NCI-H2029 (cell line): ENCODE results near the gene SFMBT2.

Experiments used
- DNase-seq: peaks from one replicate; lab custom pipeline; 2025; lab: John Stamatoyannopoulos, UW

SFMBT2 gene

DNA sequence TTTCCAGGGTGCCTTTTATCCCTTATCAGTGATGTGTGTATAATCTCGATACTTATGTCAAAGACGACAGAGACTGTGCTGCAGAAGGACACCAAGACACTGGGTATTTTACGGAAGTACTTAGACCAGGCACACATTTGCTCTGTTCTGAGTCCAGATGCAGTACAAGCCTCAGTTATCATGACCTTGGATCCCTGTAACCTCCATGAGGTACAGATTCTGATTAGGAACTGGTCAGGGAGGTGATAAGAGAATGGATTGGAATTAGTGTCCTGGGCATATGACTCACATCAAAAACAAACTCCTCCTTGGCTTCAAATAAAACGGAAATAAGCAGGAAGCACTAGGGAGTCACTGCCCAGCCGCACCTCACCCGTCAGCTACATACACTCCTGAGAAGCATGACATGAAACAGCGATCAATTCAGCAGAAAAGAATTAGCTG lies 146.5 kb downstream of the SFMBT2 start:
- DNase-seq = no peak

DNA sequence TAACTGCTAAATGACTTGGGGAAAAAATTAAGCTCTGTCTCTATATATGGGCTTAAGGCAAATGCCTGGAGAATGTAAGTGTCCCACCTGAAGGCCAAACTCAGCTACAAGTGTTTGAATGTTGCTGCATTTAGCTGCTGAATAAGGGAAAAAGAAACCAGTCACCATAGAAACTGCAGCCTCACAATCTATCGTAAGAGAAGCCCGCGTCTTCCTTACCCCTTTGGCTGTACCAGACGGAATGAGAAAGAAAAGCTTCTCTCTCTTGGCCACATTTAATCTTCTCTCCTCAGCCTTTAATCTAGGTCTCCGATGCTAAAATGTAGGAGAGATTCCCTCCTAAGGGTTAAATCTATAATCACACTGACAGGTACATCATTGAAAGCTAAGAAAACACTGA lies 147.2 kb downstream of the SFMBT2 start:
- DNase-seq = no peak

DNA sequence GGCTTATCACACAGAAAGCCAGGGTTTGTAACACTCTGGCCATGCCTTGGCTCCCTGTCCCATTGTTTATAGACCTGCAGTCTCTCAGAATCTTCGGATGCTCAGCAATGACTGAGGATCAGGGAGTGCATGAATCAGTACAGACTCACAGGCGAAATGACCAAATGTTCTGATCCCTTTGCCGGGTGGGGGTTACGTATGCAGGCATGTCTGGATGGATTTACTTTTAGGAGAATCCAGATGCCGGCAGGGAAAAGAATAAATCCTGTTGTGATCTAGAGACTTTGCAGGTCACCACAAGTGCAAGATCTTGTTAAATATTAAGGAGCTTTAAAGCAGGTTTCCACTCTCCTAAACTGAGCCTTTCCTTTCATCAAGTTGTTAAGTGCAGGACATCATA lies 149.5 kb downstream of the SFMBT2 start:
- no peak for DNase-seq

GRCh38 chr10:7260912-7261311 lies 149.9 kb downstream of the SFMBT2 start:
- no peak for DNase-seq

DNA sequence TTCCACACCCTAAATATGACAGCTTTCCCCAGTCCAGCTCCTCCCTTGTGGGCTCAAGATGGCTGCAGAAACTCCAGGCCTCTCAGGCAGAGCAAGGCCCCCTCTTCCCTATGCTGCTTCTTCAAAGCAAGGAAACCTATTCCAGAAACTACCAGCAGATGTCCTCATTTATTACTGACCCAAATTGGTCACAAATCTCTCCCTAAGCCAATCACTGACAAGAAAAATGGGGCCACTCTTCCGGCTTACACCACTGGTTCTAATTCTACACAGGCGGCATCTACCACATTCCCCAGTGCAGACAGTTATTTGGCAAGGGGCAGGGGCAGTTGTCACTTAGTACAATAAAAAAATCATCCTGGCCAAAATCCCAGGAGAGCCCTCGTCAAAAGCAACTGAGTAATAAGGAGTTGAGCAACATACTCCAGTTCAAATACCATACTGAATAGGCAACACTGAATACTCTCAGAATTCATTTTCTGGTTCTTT lies 150.4 kb downstream of the SFMBT2 start:
- no peak for DNase-seq

- no peak for DNase-seq
These were observed 151.8 kb downstream of the SFMBT2 start for GRCh38 chr10:7258948-7259523.

DNA sequence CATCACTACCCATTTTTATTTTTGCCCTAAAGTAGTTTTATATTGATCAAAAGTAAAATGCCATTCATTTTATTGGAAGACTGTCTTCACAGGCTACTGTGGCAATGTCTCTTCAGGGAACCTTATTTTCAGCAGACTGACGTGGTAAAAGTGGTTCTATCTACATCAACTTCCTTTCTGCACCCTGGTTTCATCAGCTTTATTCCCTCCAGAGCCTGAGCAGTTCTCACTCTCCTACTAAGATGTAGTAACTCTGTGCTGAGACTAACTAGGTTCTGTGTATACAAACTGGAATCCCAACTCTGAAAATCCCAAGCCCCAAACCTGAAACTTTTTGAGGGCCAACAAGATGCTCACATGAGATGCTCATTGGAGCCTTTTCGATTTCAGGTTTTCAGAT lies 155.3 kb downstream of the SFMBT2 start:
- no peak for DNase-seq

DNA sequence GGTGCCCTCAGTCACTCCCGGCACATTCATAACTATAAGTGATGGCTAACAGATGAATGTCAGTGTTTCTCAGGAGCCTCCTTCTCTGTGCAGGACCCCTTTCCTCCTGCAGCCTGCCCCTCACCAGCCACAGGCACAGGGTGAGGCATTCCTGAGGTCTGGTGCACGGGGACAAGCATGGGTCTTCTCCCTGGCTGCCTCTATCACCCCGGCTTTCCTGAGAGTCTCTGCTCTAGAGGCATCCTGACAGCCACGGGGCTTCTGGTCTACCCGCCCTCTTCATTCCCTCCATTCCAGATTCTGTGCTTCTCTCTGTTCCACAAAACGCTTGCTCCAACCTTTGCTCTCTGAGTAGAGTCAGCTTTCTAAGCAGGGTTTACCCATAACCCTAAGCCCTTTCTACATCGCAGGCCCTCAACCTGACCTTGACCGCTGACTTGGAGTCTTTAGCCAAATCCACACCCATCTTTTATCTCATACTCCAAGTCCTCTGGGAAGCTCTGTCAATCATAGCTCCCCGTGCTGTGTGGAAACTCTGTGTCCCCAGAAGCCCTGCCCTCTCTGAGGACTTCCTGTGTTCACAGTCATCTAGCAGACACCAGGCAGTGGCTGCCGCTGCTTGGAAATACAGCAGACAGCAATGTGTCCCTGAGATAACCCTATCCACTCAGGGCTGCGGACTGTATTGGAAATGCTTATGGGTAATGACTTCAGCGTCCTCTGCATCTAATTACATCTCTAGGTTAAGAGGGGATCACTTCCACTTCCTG lies 159.0 kb downstream of the SFMBT2 start:
- no peak for DNase-seq

- no peak for DNase-seq
These were observed 160.6 kb downstream of the SFMBT2 start for GRCh38 chr10:7250236-7250635.

DNA sequence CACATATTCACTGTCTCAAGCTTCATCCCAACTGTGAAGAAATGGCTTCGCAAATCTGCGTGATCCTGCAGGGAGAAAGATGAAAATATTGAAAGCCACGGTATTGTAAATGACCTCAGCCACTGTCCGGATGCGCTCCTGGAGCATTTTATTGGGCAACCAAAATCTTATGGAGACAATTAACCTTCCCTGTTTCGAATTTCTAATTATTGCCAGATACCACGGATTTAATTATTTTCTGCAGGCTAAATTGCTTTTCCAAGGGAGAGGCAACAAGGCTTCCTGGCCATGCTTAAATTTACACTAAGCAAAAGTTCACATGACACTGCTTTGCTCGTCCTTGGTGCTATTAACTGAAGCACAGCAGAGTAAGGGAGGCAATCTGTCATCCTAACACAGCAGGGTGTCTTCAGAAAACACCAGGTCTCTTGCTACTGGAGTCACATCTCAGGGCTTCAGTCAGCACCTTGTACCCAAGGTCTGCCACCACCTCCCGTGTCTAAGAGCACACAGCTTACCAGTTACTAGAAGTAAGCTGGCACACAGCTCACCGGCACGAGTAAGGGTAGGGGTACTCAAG lies 162.2 kb downstream of the SFMBT2 start:
- DNase-seq = no peak

GRCh38 chr10:7248148-7248547 lies 162.7 kb downstream of the SFMBT2 start:
- no peak for DNase-seq

- DNase-seq = no peak
These were observed 165.3 kb downstream of the SFMBT2 start for GRCh38 chr10:7245505-7245904.

GRCh38 chr10:7243873-7244272 lies 167.0 kb downstream of the SFMBT2 start:
- DNase-seq = no peak

GRCh38 chr10:7243139-7243538 lies 167.7 kb downstream of the SFMBT2 start:
- no peak for DNase-seq

GRCh38 chr10:7239312-7239985 lies 171.4 kb downstream of the SFMBT2 start:
- no peak for DNase-seq

- DNase-seq = no peak
These were observed 175.5 kb downstream of the SFMBT2 start for GRCh38 chr10:7235376-7235775.

DNA sequence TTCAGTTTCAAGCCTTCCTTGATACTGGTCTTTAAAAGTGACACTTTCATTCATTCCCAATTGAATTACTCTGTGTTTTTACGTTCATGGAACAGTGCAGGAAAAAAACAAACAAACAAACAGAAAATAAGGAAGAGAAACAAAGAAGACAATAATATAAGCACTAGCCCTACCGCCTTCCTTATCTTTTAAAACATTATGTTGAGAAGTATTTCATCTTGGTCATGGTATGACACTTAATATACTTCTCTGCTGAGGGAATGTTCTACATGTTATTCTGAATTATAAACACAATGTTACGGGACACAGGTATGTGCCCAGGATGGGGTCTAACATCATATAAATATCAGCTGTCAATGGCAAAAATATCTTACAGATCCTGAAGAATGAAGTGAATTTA lies 176.7 kb downstream of the SFMBT2 start:
- DNase-seq = no peak

- no peak for DNase-seq
These were observed 177.4 kb downstream of the SFMBT2 start for GRCh38 chr10:7233259-7233991.

DNA sequence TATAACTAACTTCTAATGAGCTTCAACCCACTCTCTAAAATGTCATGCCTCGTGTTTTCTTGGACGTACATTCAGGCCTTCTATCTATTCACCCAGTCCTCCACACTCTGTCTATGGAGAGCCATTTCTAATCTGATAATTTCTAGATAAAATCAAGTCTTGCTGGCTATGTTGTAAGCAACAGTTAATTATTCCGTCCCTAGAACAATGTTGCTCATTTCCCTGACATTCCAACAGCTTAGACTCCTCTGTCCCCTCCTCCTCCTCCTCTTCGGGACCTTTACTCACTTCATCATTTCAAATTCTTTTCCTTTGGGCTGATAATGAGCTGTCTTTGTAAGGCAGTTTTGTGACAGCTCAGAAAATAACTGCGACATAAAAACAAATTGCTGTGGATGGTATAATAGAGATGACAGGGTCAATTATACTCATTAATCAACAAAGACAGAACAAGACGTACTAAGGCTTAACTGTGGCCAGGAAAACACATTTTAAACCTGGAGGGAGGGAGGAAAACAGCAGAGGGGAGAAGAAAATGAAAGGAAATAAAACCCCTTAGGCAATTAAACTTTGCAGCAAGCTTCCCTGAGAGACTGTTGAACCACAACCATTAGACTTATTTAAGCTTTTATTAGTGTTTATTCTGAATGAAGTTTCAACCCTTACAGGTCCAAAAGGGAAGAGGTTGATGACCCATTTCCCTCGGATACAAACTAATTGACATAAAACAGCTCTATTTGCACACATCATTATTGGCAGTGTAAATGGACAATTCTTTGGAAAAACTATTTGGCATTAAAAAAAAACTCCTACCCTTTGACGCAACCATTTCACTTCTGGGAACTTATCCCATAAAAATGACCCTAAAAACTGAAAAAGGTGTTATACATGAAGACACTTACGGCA lies 179.1 kb downstream of the SFMBT2 start:
- no peak for DNase-seq

- no peak for DNase-seq
These were observed 179.9 kb downstream of the SFMBT2 start for GRCh38 chr10:7230951-7231350.

GRCh38 chr10:7230036-7230435 lies 180.8 kb downstream of the SFMBT2 start:
- no peak for DNase-seq
